GM11168 (cell line): Measurements from ENCODE around the gene EGFLAM.

Source experiments
- in situ Hi-C: fragments of 300-500 bp; cut with MboI; formaldehyde crosslinking; loops from one replicate; pipeline ENCODE4 v1.12.0; 2022; ENCODE audit warnings: low sequenced_read_pairs; ENCODE audit not compliant: unreplicated experiment

Gene EGFLAM

DNA sequence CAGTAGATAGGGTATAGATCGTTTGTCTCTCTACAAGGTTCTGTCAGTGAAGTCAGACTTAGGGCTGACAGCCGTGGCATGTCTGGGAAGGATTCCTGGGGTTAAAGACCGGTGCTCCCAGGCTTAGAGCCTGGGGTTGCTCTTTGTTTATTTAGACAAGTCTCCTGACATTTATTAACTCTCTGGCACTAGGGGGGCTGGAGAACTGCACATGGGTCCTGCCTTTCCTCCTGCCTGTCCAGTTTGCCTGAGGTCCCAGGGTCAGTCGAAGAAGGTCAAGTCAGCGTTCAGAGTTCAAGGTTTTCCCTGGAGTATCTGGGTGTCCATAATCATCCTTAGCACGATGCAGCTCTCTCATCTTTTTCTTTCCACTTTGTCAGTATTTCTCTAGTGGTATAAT is 5.6 kb downstream of the EGFLAM start:
- in situ Hi-C loops = no loop called here

DNA sequence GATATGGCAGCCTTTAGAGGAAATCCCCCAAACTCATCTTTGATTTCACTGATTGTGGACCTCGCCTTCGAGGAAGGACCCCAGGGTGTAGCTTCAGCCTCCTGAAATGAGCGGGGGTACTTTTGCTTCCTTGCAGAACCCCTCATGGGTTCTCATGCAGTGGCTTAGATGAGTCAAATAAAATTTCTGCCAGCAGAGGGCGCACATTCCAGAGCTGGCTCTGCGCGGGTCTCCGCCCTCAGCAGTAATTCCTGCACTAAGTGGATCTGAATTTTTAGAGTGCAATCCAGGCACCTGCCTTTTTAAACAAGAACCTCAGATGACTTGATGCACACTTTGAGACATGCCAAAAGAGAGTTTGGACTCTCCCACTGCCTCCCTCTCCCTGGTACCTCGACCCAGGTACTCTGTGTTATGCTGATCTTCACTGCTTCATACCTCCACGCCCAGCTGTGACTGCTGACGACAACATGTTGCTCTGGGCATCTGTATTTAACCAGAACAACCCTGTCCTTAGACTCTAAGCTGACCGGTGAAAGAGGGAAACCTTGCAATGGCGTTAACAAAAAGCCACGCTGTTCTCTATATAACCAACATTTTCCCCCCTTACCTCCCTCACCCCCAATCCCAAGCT is 7.3 kb downstream of the EGFLAM start:
- in situ Hi-C loops = no loop called here

DNA sequence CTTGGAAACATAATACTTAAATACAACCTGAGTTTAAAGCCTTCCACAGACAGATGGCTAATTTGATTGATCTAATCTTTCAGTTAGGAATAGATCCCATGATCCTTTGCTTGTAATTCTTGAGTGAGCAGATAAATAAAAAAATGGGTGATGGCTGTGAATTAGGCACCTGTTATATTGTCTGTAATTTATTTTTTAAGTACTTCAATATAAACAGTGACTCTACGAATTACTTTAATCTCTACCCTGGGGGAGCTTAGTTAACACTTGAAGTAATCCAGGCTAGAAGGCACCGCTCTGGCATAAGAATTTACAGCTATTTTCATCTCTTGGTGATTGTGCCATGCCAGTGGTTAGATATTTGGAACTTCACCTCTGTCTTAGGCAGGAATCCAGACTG is 9.0 kb downstream of the EGFLAM start:
- in situ Hi-C loops = no loop called here

DNA sequence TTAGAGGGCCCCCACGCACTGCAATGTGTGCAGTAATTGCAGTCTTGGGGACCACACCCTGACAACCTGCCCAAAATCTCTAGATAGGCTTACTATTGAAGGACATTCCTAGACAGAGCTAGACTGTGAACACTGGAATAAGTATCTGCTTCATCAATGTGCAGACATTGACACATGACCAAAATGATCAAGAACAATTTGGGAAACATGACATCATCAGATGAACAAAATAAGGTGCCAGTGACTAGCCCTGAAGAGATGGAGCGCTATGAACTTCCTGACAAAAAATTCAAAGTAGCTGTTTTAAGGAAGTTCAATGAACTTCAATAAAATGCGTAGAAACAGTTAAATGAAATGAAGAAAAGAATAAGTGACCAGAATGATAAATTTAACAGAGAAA is 15.3 kb downstream of the EGFLAM start:
- in situ Hi-C loops = no loop called here

DNA sequence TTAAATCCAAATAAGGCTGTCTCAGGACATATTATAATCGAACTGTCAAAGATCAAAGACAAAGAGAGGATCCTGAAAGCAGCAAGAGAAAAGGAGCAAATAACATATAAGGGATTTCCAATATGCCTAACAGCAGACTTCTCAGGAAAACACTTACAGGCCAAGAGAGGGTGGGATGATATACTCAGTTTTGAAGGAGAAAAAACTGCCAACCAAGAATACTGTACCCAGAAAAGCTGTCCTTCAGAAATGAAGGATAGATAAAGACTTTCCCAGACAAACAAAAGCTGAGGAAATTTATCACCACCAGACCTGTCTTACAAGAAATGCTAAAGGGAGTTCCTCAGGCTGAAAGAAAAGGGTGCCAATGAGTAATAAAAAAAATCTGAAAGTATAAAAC is 16.0 kb downstream of the EGFLAM start:
- in situ Hi-C loops = no loop called here

DNA sequence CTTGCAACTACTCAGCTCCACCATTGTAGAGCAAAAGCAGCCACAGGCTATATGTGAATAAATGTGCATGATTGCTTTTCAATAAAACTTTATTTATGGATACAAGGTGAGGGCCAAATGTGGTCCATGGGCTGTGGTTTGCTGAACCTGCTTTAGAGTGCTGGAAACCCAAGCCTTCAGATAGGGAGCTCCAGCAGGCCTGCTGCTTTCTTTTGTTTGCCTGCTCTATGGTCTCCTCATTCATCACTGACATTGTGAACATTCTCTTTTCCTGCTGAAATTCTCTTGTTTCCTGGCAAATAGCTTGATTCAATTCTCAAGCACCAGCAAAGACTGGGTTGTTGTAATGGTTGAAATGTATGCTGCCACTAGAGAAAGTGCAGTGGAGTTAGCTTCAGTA is 26.0 kb downstream of the EGFLAM start:
- in situ Hi-C loops = no loop called here

DNA sequence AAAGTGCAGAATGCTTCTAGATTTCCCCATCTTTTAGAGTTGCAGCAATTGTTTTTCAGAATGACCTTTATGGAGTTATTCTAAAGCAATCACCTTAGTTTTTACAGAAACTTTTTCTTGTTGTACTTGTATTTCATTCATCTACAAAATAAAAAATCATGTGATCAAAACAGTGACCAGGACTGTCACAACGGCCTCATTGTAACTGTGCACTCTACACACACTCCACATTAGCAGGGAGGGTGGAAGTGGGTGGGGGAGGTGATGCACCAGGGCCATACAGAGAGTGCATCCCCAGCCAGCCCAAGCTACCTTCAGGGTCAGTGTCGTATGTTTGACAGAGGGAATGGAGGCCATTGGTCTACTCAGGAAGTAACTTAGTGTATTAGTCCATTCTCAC is 26.9 kb downstream of the EGFLAM start:
- in situ Hi-C loops = no loop called here

DNA sequence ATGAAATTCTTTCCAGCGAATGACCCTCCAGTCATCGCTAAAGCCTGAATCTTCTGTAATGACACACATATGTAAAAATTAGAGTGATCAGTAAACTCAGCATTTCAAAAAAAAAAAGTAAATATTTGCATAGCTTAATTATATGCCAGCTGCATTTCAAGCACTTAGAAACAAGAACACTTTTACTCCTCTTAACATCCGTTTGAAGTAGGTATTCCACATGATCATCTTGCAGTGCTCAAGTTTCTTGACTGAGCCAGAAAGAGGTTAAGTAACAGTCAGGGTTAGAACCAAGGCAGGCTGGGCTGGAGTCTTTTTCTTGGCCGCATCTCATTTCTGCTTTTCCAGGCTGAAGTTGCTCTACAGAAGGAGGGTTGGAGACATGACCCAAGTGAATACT is 27.6 kb downstream of the EGFLAM start:
- in situ Hi-C loops = no loop called here

DNA sequence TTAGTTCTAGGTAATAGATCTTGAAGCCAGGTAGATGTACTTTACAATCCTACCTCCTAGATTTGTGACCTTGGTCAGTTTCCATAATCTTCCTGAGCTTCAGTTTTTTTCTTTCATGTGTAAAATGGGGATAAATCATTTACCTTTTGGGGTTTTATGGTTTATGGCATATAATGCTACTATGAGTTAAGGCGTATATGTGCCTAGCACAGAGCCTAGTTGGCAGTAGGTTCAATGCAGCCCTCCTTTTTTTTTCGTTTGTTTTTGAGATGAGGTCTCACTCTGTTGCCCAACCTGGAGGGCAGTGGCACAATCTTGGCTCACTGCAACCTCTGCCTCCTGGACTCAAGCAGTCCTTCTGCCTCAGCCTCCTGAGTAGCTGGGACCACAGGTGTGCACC is 28.8 kb downstream of the EGFLAM start:
- in situ Hi-C loops = no loop called here

DNA sequence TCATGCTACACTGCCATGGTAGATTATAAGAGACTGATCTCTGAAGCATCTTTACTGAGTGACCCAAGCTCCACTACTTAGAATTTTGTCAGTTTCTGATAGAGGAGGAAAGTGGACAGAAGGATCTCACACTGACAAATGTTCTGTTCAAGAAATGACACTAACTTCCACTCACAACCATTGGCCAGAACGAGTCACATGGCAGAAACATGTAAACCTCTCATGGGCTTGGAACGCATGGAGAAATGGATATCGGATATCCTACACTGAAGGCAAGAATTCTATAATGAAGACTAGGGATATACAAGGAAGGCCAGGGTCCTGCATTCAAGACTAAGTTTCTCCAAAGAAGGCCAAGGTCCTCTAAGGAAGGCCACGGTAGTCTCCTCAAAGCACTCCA is 31.1 kb downstream of the EGFLAM start:
- in situ Hi-C loops = no loop called here

DNA sequence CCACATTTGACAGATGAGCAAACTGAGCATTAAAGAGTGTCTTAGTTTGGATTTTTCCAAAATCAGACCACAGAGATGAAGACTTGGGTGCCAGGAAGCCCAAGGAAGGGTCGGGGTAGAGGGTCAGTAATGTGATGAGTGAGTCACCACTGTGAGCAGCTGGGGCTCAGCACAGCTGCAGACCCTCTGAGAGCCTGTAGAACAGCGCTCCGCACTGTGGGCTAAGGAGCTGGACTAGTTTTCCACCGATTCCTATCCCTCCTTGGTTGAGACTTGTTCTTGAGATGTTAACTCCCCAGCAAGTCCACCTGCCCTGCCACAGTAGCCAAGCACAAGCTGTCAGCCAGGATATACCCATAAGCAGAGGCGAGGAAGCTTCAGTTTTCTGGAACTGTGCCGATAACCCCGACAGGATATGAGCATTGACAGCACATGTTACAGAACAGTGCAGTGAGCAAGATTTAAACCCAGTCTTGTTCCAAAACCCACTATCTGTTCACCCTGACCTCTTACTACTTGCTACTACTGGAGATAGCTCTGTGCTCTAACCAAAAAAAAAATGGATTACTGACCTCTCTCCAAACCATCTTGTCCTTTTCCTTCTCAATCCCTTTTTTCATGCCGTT is 31.8 kb downstream of the EGFLAM start:
- in situ Hi-C loops = no loop called here

DNA sequence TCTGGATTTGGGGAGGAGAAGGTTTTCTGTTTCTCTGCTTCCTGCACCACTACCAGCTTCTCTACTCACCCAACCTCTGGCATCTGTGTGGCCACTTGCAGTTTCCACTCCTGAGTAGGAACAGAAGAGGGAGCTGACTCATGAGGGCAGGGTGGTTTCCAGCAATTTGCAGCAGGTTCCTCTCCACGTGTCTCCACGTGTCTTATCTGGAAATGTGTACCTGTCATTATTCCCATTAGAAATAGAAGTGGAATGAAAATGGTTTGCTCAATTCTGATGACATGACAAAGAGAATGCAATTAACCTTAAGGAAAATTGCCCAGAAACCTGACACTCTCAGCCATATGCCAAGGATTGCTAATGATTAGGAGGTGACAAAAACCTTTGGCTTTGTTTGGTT is 33.0 kb downstream of the EGFLAM start:
- in situ Hi-C loops = no loop called here

DNA sequence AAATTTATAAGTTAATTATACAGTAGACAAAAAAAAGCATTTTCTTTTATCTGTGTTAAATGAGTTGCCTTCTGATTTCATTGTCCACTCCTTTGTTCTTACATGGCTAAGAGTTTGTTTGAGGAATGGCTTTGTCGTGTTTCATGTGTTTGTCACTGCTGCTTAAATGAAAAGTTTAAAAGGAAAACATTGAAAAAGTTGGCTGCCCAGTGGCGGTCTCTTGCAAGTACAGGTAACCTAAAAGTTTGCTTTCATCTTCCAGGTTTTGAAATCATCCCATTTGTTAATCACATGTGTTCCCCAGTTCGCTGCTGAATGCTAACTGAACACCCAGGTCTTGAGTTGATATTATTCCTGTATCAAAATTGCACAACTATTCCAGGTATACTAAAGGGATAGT is 33.9 kb downstream of the EGFLAM start:
- in situ Hi-C loops = no loop called here

DNA sequence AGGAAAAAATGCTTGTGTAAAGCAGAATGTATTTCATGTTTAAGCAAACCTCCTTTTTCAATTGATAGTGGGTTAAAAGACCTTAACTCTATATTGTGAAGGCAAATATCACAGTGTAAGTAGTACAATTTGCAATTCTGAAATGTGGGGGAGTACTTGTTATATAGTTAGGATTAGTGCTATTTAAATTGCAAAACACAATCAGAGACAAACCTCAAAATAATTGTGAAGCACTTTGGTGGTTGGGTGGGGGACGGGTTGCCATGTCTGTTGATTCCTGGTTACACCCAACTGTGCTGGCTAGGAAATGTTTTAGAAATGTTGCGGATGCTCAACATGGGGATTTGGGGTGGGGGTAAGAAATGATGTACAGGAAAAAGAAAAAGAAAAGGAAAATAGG is 37.4 kb downstream of the EGFLAM start:
- in situ Hi-C loops = no loop called here

DNA sequence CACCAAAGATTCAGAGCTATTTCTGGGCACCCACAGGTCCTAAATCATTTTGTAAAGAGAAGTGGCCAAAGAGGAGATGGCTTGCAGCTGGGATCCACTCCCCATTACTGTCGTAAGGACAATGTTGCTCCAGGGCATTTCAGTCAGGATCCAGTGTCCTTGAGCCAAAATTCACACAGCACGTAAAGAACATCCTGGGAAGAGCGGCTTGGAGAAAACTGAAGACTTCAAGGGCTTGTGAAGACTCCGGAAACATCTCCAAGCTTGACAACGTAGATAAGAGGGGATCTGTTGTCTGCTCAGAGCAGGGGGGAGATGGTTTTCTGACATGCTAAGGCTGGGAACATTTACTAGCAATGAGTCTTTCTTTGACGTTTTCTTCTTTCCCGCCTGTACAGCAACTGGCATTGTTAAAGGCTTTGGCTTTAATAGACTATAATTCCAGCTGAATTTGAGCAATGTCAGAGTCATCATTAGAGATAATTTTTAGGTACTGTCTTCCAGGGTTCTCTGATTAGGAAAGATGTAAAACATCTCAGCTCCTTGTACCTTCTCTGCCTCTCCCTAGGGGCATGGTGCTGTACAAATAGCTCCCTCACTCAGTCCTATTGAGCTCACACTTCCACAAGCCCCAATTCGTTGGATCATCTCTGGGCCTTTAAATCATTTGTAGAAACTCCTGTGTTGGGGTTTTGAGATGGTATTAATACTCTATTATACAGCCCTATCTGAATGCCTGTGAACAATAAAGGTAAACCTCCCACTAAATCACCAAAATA is 39.7 kb downstream of the EGFLAM start:
- in situ Hi-C loops = no loop called here

DNA sequence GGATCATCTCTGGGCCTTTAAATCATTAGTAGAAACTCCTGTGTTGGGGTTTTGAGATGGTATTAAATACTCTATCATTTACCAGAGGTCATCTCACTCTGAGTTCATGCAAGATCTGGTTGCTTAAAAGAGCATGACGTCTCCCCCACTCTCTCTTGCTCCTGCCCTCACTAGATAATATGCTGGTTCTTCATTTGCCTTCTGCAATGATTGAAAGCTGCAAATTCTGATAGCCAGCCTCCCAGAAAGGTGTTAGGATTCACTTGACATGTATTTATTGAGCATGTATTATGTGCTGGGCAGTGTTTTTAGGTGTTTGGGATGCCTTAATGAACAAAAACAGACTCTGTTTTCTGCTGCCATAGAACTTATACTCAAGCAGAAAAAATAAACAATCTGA is 41.2 kb downstream of the EGFLAM start:
- in situ Hi-C loops = no loop called here

DNA sequence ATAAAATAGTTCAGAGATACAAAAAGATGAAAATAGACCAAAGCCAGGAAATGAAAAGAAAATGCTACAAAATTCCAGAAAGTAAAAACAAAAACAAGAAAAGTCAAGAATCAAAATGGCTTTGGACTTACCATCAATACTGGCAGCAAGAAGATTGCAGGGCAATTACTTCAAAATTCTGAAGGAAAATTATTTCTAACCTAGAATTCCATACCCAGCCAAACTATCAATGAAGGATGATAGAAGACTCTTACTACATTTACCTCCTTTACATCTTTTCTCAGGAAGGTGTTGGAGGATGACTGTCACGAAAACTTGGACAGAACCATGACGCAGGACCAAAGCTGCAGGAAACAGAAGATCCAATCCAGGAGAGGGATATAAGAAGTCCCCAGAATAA is 46.8 kb downstream of the EGFLAM start:
- in situ Hi-C loops = no loop called here

DNA sequence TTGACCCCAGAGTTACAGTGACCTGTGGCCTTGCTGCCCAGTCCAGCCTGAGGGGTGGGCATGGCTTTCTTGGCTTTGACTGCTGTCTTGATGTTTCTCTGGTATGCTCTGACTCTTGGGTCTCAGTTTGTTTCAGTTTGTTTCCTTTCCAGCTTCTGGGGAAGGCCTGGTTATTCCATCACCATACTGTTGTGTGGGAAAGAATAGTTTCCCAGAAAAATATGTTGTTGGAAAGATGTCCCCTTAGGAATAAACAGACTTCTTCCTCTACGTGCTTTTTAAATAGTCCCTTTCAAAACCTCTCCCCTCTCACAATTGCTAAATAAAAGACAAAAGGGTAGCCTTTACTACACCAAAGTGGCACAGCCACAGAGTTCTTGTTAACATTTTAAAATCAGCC is 49.5 kb downstream of the EGFLAM start:
- in situ Hi-C loops = no loop called here

DNA sequence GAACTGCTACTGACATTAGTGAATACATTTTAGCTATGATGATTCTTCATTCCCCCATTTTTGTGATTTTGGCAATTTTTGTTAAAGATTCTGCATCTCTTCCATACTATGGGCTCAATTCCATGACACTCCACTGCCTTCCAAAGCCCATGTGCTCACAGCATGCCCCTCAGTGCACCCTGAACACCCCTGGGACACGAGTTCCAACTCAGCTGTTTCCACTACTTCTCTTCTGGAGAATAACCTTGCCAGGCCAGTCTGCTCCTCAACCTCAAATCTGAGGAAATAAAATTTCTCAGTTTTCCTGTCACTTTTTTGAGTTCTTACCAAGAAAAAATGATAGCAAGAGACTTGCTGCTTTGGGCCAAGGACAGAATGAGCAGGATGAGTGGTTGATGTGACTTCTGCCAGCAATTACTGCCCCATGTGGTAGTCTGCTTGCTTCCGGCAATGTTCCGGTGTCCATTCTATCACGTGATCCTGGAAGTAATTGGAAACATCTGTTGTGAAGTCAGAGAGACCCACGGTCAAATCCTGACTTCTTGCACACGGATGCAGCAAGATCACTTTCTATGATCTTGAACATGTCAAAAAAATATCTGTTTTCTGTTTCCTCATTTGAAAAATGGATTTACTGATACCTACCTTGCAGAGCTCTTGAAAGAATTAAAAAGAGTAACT is 58.3 kb downstream of the EGFLAM start:
- in situ Hi-C loops = no loop called here

DNA sequence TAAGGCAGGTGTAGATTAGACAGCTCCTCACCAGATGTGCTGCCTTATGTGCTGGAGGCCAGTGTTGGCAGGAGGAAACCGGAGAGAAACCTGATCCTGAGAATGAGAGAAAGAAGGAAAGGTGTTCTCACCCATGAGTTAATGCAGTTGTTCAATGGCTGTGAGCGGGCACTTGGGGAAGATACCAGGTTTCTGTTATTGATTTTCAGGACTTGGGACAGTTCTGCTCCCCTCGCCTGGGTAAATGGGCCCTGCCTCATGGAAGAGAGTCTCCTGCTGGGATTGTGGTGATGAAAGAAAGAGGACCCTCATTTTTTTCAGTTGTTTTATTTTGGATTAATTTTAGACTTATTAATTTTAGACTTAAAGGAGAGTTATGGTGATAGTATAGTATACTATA is 59.5 kb downstream of the EGFLAM start:
- in situ Hi-C loops = no loop called here

DNA sequence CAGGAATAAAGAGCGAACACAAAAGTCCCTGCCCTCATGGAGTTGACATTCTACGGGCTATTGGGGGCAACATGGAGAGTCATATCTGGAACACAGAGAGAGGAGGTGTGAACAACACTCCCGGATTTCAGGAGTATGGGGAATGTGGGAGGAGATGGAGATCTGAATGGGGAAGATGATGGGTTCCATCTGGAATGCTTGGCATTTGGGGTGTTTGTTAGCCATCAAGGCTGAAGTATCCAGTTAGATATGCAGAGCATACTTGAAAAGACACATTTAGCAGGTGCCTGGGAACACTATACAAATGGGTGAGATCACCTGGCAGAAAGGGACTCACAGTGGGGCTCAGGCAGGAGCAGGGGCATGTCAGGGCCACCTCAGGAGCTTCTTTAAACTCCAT is 61.1 kb downstream of the EGFLAM start:
- in situ Hi-C loops = no loop called here
